Measurements from ENCODE around the gene WSB1. TPM values are rescaled to one million over a fixed set of nuclear protein-coding genes. Genes with fewer than 3 reads are reported as not detected.
A peak's percentile ranks its signal among the peaks of the same experiment; 100 is the strongest.

The WSB1 gene
- total and polyA plus RNA-seq, 9 of the 15 experiments (the other 6 are each of a cell fraction or from before 2014, with no cell fraction given): 22.8 to 229 (median 81.1) TPM

DNA sequence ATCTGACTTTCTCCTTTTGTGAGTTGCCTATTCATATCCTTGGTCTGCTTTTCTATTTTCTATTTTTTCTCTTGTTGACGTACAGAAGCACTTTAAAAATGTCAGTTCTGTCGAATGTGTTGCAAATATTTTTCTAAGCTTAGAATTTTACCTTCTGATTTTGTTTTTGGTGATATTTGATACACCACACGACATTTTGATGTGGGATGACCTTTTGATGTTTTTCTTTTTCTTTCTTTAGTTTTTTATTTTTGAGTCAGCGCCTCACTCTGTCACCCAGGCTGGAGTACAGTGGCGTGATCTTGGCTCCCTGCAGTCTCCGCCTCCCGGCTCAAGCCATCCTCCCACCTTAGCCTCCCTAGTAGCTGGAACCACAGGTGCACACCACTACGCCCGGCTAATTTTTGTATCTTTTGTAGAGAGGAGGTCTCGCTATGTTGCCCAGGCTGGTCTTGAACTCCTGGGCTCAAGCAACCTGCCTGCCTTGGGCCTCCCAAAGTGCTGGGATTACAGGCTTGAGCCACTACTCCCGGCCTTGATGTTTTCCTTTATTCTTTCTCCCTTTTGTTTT, 39.6 kb downstream of the WSB1 start (continued):
- TF ChIP-seq, protein P1, sequence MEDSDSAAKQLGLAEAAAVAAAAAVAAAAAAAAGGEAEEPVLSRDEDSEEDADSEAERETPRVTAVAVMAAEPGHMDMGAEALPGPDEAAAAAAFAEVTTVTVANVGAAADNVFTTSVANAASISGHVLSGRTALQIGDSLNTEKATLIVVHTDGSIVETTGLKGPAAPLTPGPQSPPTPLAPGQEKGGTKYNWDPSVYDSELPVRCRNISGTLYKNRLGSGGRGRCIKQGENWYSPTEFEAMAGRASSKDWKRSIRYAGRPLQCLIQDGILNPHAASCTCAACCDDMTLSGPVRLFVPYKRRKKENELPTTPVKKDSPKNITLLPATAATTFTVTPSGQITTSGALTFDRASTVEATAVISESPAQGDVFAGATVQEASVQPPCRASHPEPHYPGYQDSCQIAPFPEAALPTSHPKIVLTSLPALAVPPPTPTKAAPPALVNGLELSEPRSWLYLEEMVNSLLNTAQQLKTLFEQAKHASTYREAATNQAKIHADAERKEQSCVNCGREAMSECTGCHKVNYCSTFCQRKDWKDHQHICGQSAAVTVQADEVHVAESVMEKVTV (CRISPR knock-in tag; IDR thresholded peaks at IDR 0.05): no peak
- TF ChIP-seq BACH1 (tag; IDR thresholded peaks at IDR 0.05): no peak
- TF ChIP-seq ZKSCAN1 (IDR thresholded peaks at IDR 0.05; ENCODE audit: low read depth, low read length): no peak
- 0 out of 4 replicates have a peak, but pooled peaks have one; percentile 36 to 68 for TF ChIP-seq ARNT (IDR thresholded peaks at IDR 0.05)
- TF ChIP-seq SIX5 (IDR thresholded peaks at IDR 0.05; ENCODE audit: borderline replicate concordance in 1 of 2, insufficient read depth in 1 of 2, low read depth in 1 of 2, low read length in 2 of 2): no peak
- no peak for TF ChIP-seq CXXC5 (CRISPR knock-in tag; IDR thresholded peaks at IDR 0.05)
- TF ChIP-seq CHD1 (IDR thresholded peaks at IDR 0.05; ENCODE audit: low read length): no peak
- no peak for TF ChIP-seq LCOR (CRISPR knock-in tag; IDR thresholded peaks at IDR 0.05)
- TF ChIP-seq, protein P2, sequence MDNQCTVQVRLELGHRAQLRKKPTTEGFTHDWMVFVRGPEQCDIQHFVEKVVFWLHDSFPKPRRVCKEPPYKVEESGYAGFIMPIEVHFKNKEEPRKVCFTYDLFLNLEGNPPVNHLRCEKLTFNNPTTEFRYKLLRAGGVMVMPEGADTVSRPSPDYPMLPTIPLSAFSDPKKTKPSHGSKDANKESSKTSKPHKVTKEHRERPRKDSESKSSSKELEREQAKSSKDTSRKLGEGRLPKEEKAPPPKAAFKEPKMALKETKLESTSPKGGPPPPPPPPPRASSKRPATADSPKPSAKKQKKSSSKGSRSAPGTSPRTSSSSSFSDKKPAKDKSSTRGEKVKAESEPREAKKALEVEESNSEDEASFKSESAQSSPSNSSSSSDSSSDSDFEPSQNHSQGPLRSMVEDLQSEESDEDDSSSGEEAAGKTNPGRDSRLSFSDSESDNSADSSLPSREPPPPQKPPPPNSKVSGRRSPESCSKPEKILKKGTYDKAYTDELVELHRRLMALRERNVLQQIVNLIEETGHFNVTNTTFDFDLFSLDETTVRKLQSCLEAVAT (IDR thresholded peaks at IDR 0.05): peak; percentile 17 to 42; a peak in 1 of 4 replicates
- no peak for TF ChIP-seq SP2 (IDR thresholded peaks at IDR 0.05; ENCODE audit: extremely low read depth, low read depth, low read length, poor library complexity, severe bottlenecking)
- 0 out of 2 replicates have a peak, but pooled peaks have one; percentile 38 for TF ChIP-seq POLR2A (conservative IDR thresholded peaks at IDR 0.05)
- TF ChIP-seq POLR2B (IDR thresholded peaks at IDR 0.05; ENCODE audit: low read depth, partially characterized antibody): peak; percentile 18
- TF ChIP-seq, protein P3, sequence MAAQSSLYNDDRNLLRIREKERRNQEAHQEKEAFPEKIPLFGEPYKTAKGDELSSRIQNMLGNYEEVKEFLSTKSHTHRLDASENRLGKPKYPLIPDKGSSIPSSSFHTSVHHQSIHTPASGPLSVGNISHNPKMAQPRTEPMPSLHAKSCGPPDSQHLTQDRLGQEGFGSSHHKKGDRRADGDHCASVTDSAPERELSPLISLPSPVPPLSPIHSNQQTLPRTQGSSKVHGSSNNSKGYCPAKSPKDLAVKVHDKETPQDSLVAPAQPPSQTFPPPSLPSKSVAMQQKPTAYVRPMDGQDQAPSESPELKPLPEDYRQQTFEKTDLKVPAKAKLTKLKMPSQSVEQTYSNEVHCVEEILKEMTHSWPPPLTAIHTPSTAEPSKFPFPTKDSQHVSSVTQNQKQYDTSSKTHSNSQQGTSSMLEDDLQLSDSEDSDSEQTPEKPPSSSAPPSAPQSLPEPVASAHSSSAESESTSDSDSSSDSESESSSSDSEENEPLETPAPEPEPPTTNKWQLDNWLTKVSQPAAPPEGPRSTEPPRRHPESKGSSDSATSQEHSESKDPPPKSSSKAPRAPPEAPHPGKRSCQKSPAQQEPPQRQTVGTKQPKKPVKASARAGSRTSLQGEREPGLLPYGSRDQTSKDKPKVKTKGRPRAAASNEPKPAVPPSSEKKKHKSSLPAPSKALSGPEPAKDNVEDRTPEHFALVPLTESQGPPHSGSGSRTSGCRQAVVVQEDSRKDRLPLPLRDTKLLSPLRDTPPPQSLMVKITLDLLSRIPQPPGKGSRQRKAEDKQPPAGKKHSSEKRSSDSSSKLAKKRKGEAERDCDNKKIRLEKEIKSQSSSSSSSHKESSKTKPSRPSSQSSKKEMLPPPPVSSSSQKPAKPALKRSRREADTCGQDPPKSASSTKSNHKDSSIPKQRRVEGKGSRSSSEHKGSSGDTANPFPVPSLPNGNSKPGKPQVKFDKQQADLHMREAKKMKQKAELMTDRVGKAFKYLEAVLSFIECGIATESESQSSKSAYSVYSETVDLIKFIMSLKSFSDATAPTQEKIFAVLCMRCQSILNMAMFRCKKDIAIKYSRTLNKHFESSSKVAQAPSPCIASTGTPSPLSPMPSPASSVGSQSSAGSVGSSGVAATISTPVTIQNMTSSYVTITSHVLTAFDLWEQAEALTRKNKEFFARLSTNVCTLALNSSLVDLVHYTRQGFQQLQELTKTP (IDR thresholded peaks at IDR 0.05; ENCODE audit: low read depth in 1 of 2, partially characterized antibody in 2 of 2): peak in 1 of 2 experiments; percentile 60
- TF ChIP-seq SMARCC2 (IDR thresholded peaks at IDR 0.05; ENCODE audit: low read depth): no peak
- no peak for TF ChIP-seq TFAM (CRISPR knock-in tag; conservative IDR thresholded peaks at IDR 0.05)
- TF ChIP-seq KDM1A (IDR thresholded peaks at IDR 0.05): no peak
